GM19452 (cell line): ENCODE measurements around the gene RASGRF2.
"Not testable (repeated sequence)": the region's sequence is repeated elsewhere in the genome, so short reads cannot be mapped to it uniquely, and the experiment has no call there.

ENCODE experiments used
- ATAC-seq: cut with Tn5 transposase; IDR thresholded peaks from one replicate; pipeline ENCODE4 v1.9.1; 2021; ENCODE audit not compliant: unreplicated experiment

The RASGRF2 gene

DNA sequence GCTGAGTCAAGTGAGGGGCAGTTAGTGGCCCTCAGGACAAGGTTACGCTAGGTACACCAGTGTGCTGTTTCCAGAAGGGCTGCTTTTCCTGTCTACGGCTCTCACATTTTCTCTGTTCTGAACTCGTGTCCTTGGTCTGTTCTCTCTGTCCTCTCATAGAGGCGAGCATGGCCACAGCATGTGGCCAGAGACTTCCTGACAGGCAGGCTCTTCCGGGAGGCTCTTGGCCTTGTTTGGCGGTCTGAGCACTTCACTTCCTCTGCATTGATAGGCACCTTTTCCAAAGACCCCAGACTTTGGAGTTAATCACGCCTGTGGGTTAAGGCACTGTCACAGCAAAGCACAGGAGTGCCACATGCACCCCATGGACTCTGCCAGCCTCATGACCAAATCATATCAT, 274.1 kb downstream of the RASGRF2 start:
- no peak for ATAC-seq

DNA sequence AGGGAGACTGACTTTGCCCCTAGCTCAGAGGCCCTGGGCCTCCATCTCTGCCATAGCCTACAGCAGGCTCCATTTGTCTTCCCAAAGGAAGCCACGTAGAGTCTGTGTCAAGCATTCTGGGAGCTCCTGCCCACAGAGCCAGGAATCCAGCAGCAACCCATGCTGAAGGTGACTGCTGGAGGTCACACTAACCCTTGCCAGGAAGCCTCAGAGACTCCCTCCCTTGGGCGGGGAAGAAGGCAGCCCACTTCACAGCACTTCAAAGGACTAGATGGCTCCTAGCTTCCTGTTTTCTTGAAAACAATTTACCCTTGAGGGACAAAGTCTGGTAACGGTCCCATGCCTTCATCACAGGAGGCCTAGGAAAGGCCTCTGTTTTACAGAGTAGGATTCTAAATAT, 274.6 kb downstream of the RASGRF2 start:
- no peak for ATAC-seq

DNA sequence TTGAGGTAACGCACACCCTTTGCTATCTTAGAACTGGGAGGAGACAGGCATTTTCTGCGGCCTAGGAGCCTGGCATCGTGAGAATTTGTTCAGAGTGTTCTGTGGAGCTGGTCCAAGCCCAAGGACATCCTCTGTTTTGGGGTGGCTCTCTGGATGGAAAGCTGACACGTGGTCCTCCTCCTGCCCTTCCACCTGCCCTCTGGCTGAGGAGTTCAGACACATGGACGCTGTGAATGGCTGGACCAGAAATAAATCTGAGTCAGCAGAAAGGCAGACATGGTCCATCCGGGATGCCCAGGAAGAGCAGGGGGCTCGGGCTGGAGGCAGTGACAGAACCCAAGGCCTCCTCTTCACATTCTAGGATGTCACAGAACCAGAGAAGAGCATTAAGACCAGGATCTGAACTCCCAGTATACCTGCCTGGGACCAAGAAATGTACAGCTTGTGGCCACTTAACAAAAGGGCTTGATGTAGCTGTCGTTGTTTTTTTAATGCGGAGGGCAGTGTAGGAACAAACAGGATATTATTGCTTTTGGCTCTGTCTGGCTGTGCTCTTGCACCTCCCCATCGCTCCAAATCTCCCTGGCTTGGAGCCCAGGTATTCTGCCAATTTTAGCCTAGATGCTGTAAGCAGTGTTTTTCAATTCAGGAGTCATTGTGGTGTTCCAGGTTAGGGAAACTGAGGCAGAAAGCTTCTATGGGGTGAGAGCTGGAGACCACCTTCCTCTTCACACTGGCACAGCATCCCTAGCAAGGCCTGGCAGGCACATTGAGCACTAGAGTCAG, 275.3 kb downstream of the RASGRF2 start:
- ATAC-seq = no peak

DNA sequence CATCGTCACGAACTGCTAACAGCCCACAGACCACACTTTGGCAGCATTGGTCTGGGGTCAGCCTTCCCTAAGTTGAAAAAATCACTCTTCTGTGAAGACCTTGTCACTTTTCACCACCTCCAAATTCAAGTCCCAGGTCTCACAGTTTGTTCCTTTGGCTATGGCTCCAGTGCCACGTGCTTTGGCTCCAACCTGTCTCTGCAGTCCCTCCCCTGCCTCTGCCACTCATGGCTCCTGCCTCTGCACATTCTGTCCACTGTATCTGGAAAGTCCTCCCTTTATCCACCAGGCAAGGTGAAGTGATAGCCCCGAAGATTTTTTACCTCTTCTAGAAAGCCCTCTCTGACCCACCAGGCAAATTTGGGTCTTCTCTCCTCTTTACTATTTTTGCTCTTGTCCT, 278.3 kb downstream of the RASGRF2 start:
- ATAC-seq = no peak

DNA sequence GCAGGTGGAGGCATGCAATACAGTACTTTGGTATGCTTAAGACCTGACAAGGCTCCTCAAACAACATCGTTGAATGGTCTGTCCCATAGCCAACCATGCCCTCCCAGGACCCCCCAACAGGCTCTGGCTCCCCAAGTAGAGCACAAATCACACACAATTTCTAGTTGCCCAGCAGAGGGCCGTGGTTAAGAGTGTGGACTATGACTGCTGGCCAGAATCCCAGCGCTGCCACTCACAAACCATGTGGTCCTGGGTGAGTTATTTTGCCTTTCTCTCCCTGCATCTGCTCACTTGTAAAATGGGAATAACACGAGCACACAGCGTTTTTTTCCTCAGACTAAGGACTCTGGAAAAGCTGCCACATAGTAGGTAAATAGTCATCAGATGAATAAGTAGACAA, 279.4 kb downstream of the RASGRF2 start:
- ATAC-seq = no peak

DNA sequence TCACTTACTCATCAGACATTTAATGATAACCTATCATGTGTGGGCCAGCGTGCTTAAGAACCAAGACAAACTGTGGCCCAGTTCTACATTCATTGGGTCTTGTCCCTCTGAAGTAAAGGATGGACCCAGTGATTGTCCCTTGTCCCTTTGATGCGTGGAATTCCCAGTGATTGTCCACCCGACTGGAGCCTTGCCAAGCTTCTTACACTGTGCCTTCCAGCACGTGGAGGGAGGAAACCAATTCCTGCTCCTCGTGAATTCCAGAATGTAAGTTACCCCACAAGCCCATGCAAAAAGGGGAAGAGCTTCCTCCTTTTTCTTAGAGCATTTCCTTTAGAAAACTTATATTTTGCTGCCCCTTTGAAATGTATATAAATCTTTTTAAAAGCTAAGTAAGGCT, 280.8 kb downstream of the RASGRF2 start:
- no peak for ATAC-seq

DNA sequence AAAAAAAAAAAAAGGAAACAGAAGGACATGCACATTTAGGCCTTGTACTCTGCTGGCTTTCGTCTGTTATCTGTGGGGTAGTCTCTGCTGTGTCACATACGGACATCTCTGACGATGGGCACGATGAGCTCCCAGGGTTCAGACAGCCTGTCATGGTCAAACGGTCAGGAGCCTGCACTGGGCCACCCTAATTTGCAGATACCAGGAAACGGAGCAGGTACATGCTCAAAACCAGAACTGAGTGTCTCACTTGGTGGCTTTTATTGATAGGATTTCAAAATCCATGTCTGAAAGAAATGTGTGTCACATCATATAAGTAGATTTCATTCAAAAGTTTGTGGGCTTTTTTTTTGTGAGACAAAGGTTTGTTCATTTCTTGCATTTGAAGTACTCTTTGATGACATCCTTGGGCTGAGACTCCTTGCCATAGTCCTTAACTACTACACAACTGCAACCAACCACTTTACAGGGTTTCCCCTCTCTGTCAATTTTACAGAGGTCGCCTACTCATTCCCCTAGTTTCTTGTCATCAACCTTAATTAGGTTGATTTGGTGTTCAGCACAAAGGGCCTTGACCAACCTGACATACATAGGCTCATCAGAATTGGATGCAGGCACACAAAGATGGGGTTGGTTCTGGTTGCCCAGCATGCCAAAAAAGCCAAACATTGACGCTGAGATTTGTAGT, 281.9 kb downstream of the RASGRF2 start:
- no peak for ATAC-seq

DNA sequence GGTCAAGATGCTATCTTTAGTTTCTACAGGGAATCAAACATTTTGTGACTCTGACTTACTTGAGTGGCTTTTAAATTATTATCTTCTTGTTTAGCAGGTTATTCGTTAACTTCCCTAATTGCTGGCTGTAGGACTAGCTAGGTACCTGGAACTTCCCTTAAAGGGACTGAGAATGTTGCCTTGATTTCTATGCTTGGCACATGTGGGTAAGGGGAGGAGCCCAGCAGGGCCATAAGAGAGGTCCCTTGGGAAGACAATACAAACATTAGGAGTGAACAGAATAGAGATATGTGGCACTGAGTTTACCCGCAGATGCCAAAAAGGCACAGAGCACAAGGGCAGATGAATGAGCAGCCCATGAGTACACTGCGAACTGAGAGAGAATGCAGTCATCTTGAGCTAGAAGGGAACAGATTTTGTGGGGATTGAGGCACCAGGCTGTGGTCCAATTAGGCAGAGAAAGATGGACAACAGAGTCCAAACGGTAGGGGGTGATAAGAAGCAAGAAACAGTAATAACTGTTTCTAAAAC, 282.8 kb downstream of the RASGRF2 start:
- ATAC-seq = no peak

DNA sequence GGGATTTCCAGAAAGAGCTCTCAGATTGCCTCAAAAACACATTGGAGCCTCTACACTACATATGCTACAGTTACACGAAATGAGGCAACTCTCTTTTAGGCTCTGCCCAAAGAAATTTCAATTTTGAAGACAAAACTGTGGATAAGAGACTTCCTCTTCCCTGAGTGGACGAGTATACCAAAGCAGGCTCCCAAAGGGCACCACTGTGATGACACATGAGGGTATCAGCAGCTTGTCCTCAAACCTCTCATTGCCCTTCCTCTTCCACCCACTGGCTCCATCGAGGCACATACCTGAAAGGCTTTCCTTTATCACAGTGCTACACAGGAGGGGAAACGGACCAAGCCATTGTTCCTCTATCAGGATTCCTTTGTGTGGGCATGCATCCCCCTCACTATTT, 284.3 kb downstream of the RASGRF2 start:
- ATAC-seq = no peak

DNA sequence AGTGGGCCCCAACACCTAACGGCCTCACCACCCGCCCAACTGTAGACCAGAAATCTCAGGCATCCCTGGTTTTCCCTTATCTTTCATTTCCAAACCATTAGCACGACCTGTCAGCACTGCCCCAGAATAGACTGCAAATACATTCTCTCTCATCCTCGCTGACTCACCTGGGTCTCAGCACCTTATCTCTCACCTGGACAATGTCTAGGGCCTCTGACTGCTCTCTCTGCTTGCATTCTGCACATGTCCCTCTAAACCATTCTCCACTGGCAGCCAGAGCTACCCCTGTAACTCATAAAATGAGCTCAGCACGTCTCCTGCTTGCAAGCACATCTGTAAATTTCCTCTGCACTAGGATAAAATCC, 285.7 kb downstream of the RASGRF2 start:
- no peak for ATAC-seq

DNA sequence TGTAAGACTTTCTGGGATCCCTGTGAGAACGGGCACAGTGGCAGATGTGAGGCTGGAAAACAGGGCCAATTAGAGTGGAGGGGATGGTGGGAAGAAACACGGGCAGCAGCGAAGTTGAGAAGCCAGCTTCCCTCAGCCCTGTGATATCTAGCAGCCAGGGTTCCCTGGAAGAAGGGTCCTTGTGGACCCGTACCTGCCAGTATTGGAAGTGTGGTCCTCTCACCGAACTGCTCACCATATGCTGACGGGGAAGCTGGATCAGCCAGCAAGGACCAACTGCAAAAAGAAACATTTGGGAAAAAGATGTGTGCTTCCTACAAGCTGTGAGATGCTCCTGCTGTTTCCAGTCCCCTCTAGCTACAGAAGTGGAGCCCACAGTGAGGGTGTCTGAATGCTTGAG, 286.5 kb downstream of the RASGRF2 start:
- no peak for ATAC-seq

DNA sequence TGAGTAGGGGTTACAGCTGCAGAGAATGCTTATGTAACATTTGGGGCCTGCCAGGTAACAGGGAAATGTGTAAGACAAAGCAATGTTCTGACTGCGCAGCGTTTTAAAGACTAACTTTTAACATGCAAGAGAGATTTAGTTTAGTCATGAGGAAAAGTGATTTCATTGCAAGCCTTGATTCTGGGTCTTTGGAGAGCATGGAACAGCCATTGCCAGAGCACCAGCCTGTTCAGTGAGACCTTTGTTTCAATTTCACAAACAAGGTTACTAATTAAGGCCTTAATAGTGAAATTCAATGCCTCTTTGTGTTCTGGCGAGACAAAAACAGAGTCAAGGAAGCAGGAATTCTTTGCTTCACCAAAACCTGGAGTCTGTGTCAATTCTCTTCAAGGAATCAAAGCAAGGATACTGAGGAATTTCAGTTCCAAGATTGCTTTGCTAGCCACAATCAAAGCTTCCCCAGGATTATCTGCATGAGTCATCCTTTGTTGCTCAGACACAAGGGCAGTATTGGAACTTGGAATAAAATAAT, 287.3 kb downstream of the RASGRF2 start:
- no peak for ATAC-seq

DNA sequence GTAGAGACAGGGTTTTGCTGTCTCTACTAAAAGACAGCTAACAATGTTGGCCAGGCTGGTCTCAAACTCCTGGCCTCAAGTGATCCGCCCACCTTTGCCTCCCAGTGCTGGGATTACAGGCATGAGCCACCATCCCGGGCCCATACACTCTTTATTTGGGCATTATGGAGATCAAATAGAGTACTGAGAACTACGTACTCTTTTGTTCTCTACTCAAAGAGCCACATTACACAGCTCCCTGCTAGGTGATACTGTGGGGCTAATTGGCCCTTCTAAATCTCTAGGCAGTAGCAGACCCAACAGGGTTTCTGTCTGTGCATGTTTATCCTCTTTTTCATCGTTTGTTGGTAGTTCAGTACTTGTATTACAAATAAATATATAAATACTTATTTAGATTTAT, 289.1 kb downstream of the RASGRF2 start:
- no peak for ATAC-seq

DNA sequence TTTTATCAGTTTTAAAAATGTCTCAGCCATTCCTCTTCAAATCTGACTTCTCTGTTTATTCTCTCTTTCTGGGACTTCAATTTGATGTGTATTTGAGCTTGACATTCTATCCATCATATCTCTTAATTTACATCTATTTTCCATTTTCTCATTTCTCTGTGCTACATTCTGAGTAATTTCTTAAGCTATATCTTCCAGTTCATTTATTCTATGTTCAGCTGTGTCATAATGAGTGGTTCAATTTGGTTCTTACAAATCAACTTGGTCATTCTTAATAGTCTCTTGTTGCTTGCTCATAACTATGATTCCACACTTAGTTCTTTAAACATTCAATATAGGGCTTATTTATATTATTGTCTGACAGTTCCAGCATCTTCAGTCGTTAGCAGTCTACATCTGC, 289.8 kb downstream of the RASGRF2 start:
- ATAC-seq = no peak

DNA sequence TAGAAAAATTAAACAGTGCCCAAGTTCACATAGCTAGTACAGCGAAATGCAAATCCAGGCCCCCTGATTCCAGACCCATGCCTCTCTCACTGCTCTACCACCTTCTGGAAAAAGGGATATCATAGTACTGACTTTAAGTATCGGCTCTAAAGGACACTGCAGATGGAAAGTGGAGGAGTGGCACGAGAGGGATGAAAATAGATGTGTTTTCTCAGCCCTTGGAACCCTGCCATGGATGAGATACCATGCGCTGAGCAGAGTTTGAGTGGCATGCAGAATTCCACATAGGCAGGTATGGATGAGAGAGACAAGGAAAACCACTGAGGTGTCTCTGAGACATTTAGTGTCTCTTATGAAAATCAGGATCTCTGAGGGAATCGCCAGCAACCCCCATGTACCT, 291.8 kb downstream of the RASGRF2 start:
- ATAC-seq = no peak

DNA sequence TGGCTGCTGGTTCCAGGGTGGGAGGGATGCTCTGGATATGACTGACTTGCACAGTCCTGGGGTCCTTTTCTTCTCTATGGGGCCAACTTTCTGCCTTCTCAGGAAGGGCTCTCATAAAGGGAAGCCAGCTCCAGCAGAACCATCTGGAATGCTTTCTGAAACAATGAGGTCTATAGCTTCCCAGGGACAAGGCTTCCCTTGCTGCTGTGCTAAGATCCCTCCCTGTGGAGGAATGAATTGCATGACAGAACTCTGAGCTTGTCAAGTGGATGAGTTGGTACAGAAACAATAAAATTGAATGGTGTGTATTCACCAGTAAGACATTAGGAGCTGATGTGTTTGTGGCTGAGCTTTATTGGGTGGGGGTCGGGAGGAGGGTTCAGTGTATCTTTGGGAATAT, 292.7 kb downstream of the RASGRF2 start:
- ATAC-seq = no peak

DNA sequence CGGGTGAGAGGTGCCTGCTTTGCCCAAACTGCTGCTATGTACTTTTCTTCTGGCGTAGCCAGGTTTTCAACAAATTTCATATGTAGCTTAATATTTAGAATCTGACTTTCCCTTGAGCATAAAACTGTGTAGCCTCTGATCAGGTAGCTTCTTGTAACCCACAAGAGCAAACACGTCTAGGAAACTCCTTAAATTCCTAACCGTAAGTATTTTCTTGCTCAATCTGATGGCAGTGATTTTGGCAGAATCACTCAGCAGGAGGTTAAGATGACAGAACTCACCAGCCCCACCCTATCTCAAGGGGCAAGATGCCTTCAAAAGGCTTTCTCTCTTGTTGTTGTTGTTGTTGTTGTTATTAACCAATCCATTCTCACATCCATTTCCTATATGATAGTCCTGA, 293.7 kb downstream of the RASGRF2 start:
- no peak for ATAC-seq

DNA sequence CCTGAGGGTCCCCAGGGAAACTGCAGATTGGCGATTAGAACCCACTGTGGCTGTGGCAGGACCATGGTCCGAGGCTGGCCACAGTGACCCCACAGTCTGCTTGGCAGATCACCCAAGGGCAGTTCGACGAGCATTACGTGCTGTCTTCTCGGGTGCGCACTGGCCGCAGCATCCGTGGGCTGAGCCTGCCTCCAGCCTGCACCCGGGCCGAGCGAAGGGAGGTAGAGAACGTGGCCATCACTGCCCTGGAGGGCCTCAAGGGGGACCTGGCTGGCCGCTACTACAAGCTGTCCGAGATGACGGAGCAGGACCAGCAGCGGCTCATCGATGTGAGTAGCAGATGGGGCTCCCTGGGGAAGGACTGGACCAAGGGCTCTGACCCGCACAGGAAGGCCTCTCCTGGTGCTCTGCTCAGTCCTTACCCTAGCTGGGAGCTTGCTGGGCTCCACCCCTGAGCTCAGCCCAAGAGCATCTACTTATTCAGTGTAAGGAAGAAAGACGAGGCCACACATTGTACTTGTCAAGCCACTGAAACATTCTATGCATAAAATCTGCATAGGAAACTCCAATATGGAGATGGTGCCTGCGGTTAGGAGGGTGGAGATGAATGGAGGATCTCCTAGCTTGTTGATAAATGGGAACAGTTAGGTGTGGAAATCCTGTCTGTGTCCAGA, 294.9 kb downstream of the RASGRF2 start:
- ATAC-seq = no peak

DNA sequence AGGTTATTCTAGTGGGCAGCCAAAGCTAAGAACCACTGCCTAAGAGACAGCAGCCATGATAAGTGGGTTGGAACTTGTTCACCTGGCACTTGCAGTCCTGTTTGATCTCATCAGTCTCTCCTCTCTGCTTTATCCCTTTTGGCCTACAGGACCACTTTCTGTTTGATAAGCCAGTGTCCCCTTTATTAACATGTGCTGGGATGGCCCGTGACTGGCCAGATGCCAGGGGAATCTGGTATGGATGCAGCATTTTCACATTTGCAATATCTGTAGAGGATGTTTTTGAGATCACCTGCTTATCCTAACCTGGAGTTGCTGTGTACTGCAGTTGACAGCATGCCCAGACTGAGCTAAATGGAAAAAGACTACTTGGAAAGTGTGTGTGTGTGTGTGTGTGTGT, 296.6 kb downstream of the RASGRF2 start:
- ATAC-seq = no peak

DNA sequence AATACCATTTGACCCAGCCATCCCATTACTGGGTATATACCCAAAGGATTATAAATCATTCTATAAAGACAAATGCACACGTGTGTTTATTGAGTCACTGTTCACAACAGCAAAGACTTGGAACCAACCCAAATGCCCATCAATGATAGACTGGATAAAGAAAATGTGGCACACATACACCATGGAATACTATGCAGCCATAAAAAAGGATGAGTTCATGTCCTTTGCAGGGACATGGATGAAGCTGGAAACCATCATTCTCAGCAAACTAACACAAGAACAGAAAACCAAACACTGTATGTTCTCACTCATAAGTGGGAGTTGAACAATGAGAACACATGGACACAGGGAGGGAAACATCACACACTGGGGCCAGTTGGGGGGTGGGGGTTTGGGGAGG, 302.6 kb downstream of the RASGRF2 start:
- ATAC-seq = not testable (repeated sequence)

DNA sequence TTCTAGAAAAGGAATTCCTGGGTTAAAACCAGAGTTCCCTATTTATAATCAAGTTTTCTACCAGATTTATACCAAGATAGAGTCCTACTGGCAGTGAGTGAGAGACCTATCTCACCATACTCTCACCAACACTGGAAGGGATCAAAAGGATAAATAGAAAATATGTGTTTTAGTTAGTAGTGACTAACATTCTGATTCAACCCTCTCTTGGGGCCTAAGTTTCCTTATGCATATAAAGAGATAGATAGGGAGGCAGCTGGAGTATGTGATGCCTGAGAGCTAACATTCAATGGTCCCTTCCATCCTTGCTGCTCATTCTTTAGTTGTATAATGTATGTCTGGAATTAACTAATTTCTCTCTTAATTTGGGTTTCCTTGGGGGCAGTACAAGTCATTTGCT, 304.9 kb downstream of the RASGRF2 start:
- ATAC-seq = no peak
